ENCODE data around the gene OLA1.

DNA sequence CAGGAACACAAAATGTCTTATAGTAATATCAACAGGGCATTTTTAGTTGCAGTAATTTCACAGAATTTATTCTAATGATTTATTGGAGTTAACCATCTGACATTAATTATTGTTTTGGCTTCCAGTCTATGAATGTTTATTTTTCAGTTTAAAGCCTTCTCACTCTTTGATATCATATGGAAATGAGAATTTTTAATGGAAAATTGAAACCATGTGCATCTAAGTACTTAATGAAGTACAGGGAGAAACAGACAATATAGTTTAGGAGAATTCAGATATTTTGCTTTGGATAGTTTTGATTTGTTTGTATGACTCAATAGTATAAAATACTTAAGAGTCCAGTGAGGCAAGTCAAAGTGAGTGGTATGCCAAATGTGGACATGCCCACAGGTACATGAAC lies 126.1 kb downstream of the OLA1 start:
- TF ChIP-seq, protein P1, sequence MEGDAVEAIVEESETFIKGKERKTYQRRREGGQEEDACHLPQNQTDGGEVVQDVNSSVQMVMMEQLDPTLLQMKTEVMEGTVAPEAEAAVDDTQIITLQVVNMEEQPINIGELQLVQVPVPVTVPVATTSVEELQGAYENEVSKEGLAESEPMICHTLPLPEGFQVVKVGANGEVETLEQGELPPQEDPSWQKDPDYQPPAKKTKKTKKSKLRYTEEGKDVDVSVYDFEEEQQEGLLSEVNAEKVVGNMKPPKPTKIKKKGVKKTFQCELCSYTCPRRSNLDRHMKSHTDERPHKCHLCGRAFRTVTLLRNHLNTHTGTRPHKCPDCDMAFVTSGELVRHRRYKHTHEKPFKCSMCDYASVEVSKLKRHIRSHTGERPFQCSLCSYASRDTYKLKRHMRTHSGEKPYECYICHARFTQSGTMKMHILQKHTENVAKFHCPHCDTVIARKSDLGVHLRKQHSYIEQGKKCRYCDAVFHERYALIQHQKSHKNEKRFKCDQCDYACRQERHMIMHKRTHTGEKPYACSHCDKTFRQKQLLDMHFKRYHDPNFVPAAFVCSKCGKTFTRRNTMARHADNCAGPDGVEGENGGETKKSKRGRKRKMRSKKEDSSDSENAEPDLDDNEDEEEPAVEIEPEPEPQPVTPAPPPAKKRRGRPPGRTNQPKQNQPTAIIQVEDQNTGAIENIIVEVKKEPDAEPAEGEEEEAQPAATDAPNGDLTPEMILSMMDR (IDR thresholded peaks at IDR 0.05 in 4 of 5, conservative IDR thresholded peaks at IDR 0.05 in 1 of 5): no peak
- no peak for TF ChIP-seq POLR2A (IDR thresholded peaks at IDR 0.05)
